Panc1 (cell line): ENCODE measurements around the gene TENM3. TPM values are rescaled to one million over a fixed set of nuclear protein-coding genes. Genes with fewer than 3 reads are reported as not detected.

ENCODE experiments used
- ATAC-seq: fragments of 200-7000 bp; cut with Tn5 transposase; 2 replicates; pipeline ENCODE4 v1.9.1; 2020; ENCODE audit warnings: mild to moderate bottlenecking, moderate library complexity
- BruUV-seq: library from RNA; stranded (reverse); fragments of 400-500 nt; replicated peaks from 2 replicates; lab custom pipeline; 2021; lab: Mats Ljungman, UMichigan
- CTCF ChIA-PET: fragments of 300-600 bp; sonication (Branson Sonifier 250); formaldehyde crosslinking; loops from one replicate; lab custom pipeline; 2022; ENCODE audit warnings: antibody characterized with exemption; lab: Charles Lee
- POLR2A ChIA-PET: fragments of 300-600 bp; sonication (Branson Sonifier 250); formaldehyde crosslinking; loops from one replicate; lab custom pipeline; 2022; ENCODE audit warnings: antibody characterized with exemption; lab: Charles Lee
- DNase-seq: peaks from one replicate; pipeline ENCODE4 v3.0.0-alpha.2; 2010; ENCODE audit warnings: low read depth, low spot score
- H3K27ac ChIP-seq: 2 replicates; pipeline ENCODE4 v1.5.1; 2011; ENCODE audit warnings: mild to moderate bottlenecking, low read length, inconsistent platforms
- H3K27me3 ChIP-seq: fragments of 200-500 bp; sonication (Bioruptor generic); 2 replicates; pipeline ENCODE4 v1.6.0; 2014; ENCODE audit warnings: low read length, inconsistent platforms; ENCODE audit not compliant: control insufficient read depth, insufficient read depth
- H3K36me3 ChIP-seq: fragments of 200-500 bp; sonication (Bioruptor generic); 2 replicates; pipeline ENCODE4 v1.5.1; 2014; ENCODE audit warnings: inconsistent platforms, mild to moderate bottlenecking, low read length, moderate library complexity; ENCODE audit not compliant: control insufficient read depth, insufficient read depth
- H3K4me1 ChIP-seq: 2 replicates; pipeline ENCODE4 v1.5.1; 2011; ENCODE audit warnings: inconsistent platforms, mild to moderate bottlenecking, low read length, moderate library complexity; ENCODE audit not compliant: control insufficient read depth, insufficient read depth
- H3K4me3 ChIP-seq, 2 experiments: 2 replicates each; pipeline ENCODE4 v1.5.1; 2011 to 2012; ENCODE audit warnings: low read depth in 2 of 2, low read length in 2 of 2, mild to moderate bottlenecking in 2 of 2, inconsistent platforms in 1 of 2, moderate library complexity in 1 of 2
- H3K9me3 ChIP-seq: fragments of 200-500 bp; sonication (Bioruptor generic); 2 replicates; pipeline ENCODE4 v1.5.1; 2014; ENCODE audit warnings: low read depth, mild to moderate bottlenecking, inconsistent platforms, low read length, moderate library complexity; ENCODE audit not compliant: control insufficient read depth, insufficient read depth
- CTCF ChIP-seq: fragments of 450-650 bp; IDR thresholded peaks from 2 replicates; pipeline ENCODE4 v1.5.1; 2017; ENCODE audit warnings: mild to moderate bottlenecking
- POLR2AphosphoS5 ChIP-seq: IDR thresholded peaks from 2 replicates; pipeline ENCODE4 v1.6.1; 2012; ENCODE audit warnings: mild to moderate bottlenecking, low read depth, low read length, moderate library complexity
- REST ChIP-seq, 2 experiments: IDR thresholded peaks; 2 replicates each; pipeline ENCODE4 v1.6.1; 2011 to 2012; ENCODE audit warnings: low read depth in 2 of 2, control low read depth in 1 of 2, low read length in 1 of 2, mild to moderate bottlenecking in 1 of 2, moderate library complexity in 1 of 2; ENCODE audit not compliant: insufficient read depth in 1 of 2
- SIN3A ChIP-seq: IDR thresholded peaks from 2 replicates; pipeline ENCODE4 v1.6.1; 2012; ENCODE audit warnings: low read depth, mild to moderate bottlenecking, low read length, moderate library complexity, borderline replicate concordance; ENCODE audit not compliant: insufficient read depth
- TCF7L2 ChIP-seq: IDR thresholded peaks from 2 replicates; pipeline ENCODE4 v1.6.1; 2011; ENCODE audit warnings: mild to moderate bottlenecking, low read depth, low read length, inconsistent platforms
- in situ Hi-C: cut with HindIII; loops from 2 replicates; pipeline ENCODE4 v1.10.0; 2016; ENCODE audit warnings: low sequenced_read_pairs, low pct_unique_long_range_greater_than_20kb
- intact Hi-C: fragments of 100-400 bp; cut with micrococcal nuclease; formaldehyde crosslinking; loops from one replicate; pipeline ENCODE4 v1.10.0; 2022; ENCODE audit not compliant: unreplicated experiment
- total RNA-seq: library from RNA; stranded (reverse); gene quantifications from one replicate; pipeline ENCODE4 v1.2.1, GENCODE V29; 2021; ENCODE audit not compliant: unreplicated experiment

Gene TENM3
- total RNA-seq, 1 experiment from 2014 or later = 0.95 TPM

- H3K4me1 ChIP-seq = no peaks in the 10 kb centered on the region; the same call in 1 of the 2 replicates
- H3K36me3 ChIP-seq = no peaks in the 10 kb centered on the region
- DNase-seq = no peak
- H3K4me3 ChIP-seq = no peak overlapping the region
- POLR2A ChIA-PET = no interaction called here
- H3K9me3 ChIP-seq = no peaks in the 10 kb centered on the region
- no peaks in the 10 kb centered on the region for H3K27me3 ChIP-seq
- CTCF ChIA-PET = no interaction called here
- in situ Hi-C loops (no loop called here), intact Hi-C loops (no loop called here)
- TF ChIP-seq CTCF = no peak
- TF ChIP-seq SIN3A = no peak
- no peak for TF ChIP-seq REST (IDR thresholded peaks at IDR 0.05; ENCODE audit: insufficient read depth in 1 of 2, low read depth in 2 of 2, low read length in 1 of 2)
- no peak for ATAC-seq
- H3K27ac ChIP-seq = no peak overlapping the region
- BruUV-seq = no TSS peak
Measured at GRCh38 chr4:182628544-182628943, 385.3 kb downstream of the TENM3 start.

- in situ Hi-C loops = no loop called here
- POLR2A ChIA-PET = no interaction called here
- no peak overlapping the region for H3K4me3 ChIP-seq
- intact Hi-C loops = no loop called here
- no peaks in the 10 kb centered on the region for H3K27me3 ChIP-seq
- H3K27ac ChIP-seq = no peak overlapping the region
- TF ChIP-seq POLR2AphosphoS5 = no peak
- no peak for TF ChIP-seq CTCF
- no peak for TF ChIP-seq REST (IDR thresholded peaks at IDR 0.05; ENCODE audit: insufficient read depth in 1 of 2, low read depth in 2 of 2, low read length in 1 of 2)
- no peak for TF ChIP-seq TCF7L2
- TF ChIP-seq SIN3A = no peak
- H3K4me1 ChIP-seq = no peaks in the 10 kb centered on the region; the same call in 1 of the 2 replicates
- ATAC-seq (no peak), DNase-seq (no peak)
- CTCF ChIA-PET = no interaction called here
- H3K36me3 ChIP-seq = no peaks in the 10 kb centered on the region
- no TSS peak for BruUV-seq
- H3K9me3 ChIP-seq = no peaks in the 10 kb centered on the region
Measured at GRCh38 chr4:182629096-182629495, 385.9 kb downstream of the TENM3 start.
